Limb (tissue), 2 donors: ENCODE measurements around the gene ZNF140.
A peak's percentile ranks its signal among the peaks of the same experiment; 100 is the strongest.

Experiments
- DNase-seq, 2 donors: peaks; one replicate each; pipeline ENCODE4 v3.0.0-alpha.2; 2016; ENCODE audit errors: extremely low spot score in 2 of 2

The ZNF140 gene

GRCh38 chr12:133130038-133130807 is 49.5 kb downstream of the ZNF140 start, which contains the start of the genes ZNF10 and ZNF891:
Gene ZNF10 (plus strand): TSS chr12:133130627. CDS start chr12:133144493, 13,866 bp downstream.
Gene ZNF891 (minus strand): TSS chr12:133130274. CDS start chr12:133121918, 8,356 bp downstream.
- peak; percentile 95 to 99 for DNase-seq

GRCh38 chr12:133130808-133131128 is 50.0 kb downstream of the ZNF140 start:
- DNase-seq: no peak

GRCh38 chr12:133135747-133136146 is 55.0 kb downstream of the ZNF140 start:
- DNase-seq: no peak

- no peak for DNase-seq
These were observed 65.3 kb downstream of the ZNF140 start for GRCh38 chr12:133145981-133146380.

- no peak for DNase-seq
These were observed 75.5 kb downstream of the ZNF140 start for GRCh38 chr12:133156125-133156690.
